Fibroblast of lung (primary cell): Measurements from ENCODE around the gene PLEKHA1. TPM values are rescaled to one million over a fixed set of nuclear protein-coding genes. Genes with fewer than 3 reads are reported as not detected.

ENCODE experiments used
- DNase-seq, 2 donors: peaks; one replicate each; pipeline versions ENCODE4 v3.0.0 to v3.0.0-alpha.2; 2010; ENCODE audit warnings: low read depth in 2 of 2
- H2AFZ ChIP-seq: 2 replicates; pipeline ENCODE4 v1.5.1; 2012; ENCODE audit warnings: low read length, control low read depth, inconsistent platforms
- H3K27ac ChIP-seq: 2 replicates; pipeline ENCODE4 v1.5.1; 2011; ENCODE audit warnings: low read length, control low read depth; ENCODE audit not compliant: insufficient read depth
- H3K27me3 ChIP-seq: 2 replicates; pipeline ENCODE4 v1.5.1; 2011; ENCODE audit warnings: mild to moderate bottlenecking, low read length; ENCODE audit not compliant: control insufficient read depth, insufficient read depth
- H3K36me3 ChIP-seq: 2 replicates; pipeline ENCODE4 v1.5.1; 2011; ENCODE audit warnings: low read length; ENCODE audit not compliant: control insufficient read depth, insufficient read depth
- H3K4me1 ChIP-seq: 2 replicates; pipeline ENCODE4 v1.5.1; 2011; ENCODE audit warnings: low read length; ENCODE audit not compliant: control insufficient read depth, insufficient read depth; ENCODE audit errors: extremely low read depth
- H3K4me2 ChIP-seq: 2 replicates; pipeline ENCODE4 v1.5.1; 2011; ENCODE audit warnings: low read length, control low read depth; ENCODE audit not compliant: insufficient read depth; ENCODE audit errors: extremely low read depth
- H3K4me3 ChIP-seq, 4 experiments: fragments of 200-600 bp in 1 of 4; sonication (generic) in 1 of 4; replicated peaks in 1 of 4; 2 replicates each; pipeline ENCODE4 v1.5.1; 2011 to 2016; ENCODE audit warnings: low read length in 4 of 4, low read depth in 3 of 4, mild to moderate bottlenecking in 3 of 4, control low read depth in 2 of 4, inconsistent platforms in 1 of 4, mixed read lengths in 1 of 4; ENCODE audit not compliant: insufficient read depth in 1 of 4; ENCODE audit errors: control extremely low read depth in 1 of 4
- H3K79me2 ChIP-seq: 2 replicates; pipeline ENCODE4 v1.5.1; 2012; ENCODE audit warnings: mild to moderate bottlenecking, low read length, inconsistent platforms; ENCODE audit not compliant: control insufficient read depth, insufficient read depth
- H3K9ac ChIP-seq: 2 replicates; pipeline ENCODE4 v1.5.1; 2011; ENCODE audit warnings: mild to moderate bottlenecking, low read length, control low read depth; ENCODE audit not compliant: insufficient read depth
- H3K9me3 ChIP-seq: 2 replicates; pipeline ENCODE4 v1.5.1; 2012; ENCODE audit warnings: low read depth, low read length; ENCODE audit not compliant: control insufficient read depth, insufficient read depth
- H4K20me1 ChIP-seq: 2 replicates; pipeline ENCODE4 v1.5.1; 2011; ENCODE audit warnings: low read length; ENCODE audit not compliant: control insufficient read depth, insufficient read depth; ENCODE audit errors: extremely low read depth
- EZH2 ChIP-seq: IDR thresholded peaks from 2 replicates; pipeline ENCODE4 v1.5.1; 2012; ENCODE audit warnings: low read length, control low read depth, mild to moderate bottlenecking; ENCODE audit errors: missing control alignments
- polyA plus RNA-seq, 2 donors: library from polyadenylated mRNA; depleted of rRNA in 1 of 2; stranded (reverse) in 1 of 2; unstranded in 1 of 2; fragments of >200 nt; gene quantifications; 2 replicates each; pipeline ENCODE4 v1.2.1, GENCODE V29; 2011 to 2012; ENCODE audit warnings: missing spikeins in 1 of 2
- total RNA-seq: library from RNA; depleted of rRNA; stranded (reverse); fragments of >200 nt; gene quantifications from 2 replicates; pipeline ENCODE4 v1.2.1, GENCODE V29; 2014
- TF ChIP-seq, protein P1 (sequence below), 2 donors: IDR thresholded peaks in 1 of 2; conservative IDR thresholded peaks in 1 of 2; 1 replicate in 1 of 2; 2 replicates in 1 of 2; pipeline ENCODE4 v1.5.1; 2011 to 2012; ENCODE audit warnings: low read length in 2 of 2, control low read depth in 1 of 2, inconsistent platforms in 1 of 2, low read depth in 1 of 2, mild to moderate bottlenecking in 1 of 2

The PLEKHA1 gene
- total and polyA plus RNA-seq, 2 donors (not counting 1 experiment from before 2014, with no cell fraction given), result 14.4 to 37.9 TPM

GRCh38 chr10:122381680-122382079 lies 7.2 kb downstream of the PLEKHA1 start:
- Histone ChIP-seq H3K27me3 (no peaks in the 10 kb centered on the region), H4K20me1 (no peaks in the 10 kb centered on the region), H3K4me3 (no peak overlapping the region), H3K4me1 (peaks cover under 1% of the 10 kb centered on the region), H3K27ac (no peak overlapping the region), H3K9me3 (no peaks in the 10 kb centered on the region), H3K79me2 (no peaks in the 10 kb centered on the region), H3K9ac (no peak overlapping the region), H2AFZ (no peak overlapping the region), H3K36me3 (no peaks in the 10 kb centered on the region), H3K4me2 (no peak overlapping the region)
- no peak for DNase-seq
- TF ChIP-seq EZH2, result no peak
- TF ChIP-seq, protein P1, sequence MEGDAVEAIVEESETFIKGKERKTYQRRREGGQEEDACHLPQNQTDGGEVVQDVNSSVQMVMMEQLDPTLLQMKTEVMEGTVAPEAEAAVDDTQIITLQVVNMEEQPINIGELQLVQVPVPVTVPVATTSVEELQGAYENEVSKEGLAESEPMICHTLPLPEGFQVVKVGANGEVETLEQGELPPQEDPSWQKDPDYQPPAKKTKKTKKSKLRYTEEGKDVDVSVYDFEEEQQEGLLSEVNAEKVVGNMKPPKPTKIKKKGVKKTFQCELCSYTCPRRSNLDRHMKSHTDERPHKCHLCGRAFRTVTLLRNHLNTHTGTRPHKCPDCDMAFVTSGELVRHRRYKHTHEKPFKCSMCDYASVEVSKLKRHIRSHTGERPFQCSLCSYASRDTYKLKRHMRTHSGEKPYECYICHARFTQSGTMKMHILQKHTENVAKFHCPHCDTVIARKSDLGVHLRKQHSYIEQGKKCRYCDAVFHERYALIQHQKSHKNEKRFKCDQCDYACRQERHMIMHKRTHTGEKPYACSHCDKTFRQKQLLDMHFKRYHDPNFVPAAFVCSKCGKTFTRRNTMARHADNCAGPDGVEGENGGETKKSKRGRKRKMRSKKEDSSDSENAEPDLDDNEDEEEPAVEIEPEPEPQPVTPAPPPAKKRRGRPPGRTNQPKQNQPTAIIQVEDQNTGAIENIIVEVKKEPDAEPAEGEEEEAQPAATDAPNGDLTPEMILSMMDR (conservative IDR thresholded peaks at IDR 0.05 in 1 of 2, IDR thresholded peaks at IDR 0.05 in 1 of 2; ENCODE audit: low read depth in 1 of 2, low read length in 2 of 2), result no peak

DNA sequence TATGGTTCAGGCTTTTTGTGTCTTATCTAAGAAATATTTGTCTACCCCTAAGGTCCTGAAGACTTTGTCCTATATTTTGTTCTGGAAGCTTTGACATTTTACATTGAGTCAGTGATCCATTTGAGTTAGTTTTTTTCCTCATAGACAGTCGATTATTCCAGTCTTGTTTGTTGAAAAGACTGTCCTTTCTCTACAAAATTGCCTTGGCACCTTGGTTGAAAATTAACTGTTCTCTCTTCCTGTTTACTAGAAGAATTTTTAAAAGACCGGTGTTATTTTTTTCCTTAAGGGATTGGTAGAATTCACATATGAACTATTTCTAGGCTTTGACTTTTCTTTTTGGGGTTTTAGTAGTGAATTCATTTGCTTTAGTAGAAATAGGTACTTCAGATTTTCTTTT lies 12.0 kb downstream of the PLEKHA1 start:
- no peak for TF ChIP-seq EZH2
- TF ChIP-seq, protein P1 (conservative IDR thresholded peaks at IDR 0.05 in 1 of 2, IDR thresholded peaks at IDR 0.05 in 1 of 2; ENCODE audit: low read depth in 1 of 2, low read length in 2 of 2), result no peak
- H3K36me3 ChIP-seq, result no peaks in the 10 kb centered on the region
- no peaks in the 10 kb centered on the region for H3K27me3 ChIP-seq
- H2AFZ ChIP-seq, result no peak overlapping the region
- H3K9me3 ChIP-seq, result no peaks in the 10 kb centered on the region
- no peaks in the 10 kb centered on the region for H4K20me1 ChIP-seq
- no peak overlapping the region for H3K9ac ChIP-seq
- H3K79me2 ChIP-seq, result no peaks in the 10 kb centered on the region
- no peak overlapping the region for H3K27ac ChIP-seq
- no peak for DNase-seq
- H3K4me3 ChIP-seq, result no peak overlapping the region
- H3K4me2 ChIP-seq, result no peak overlapping the region
- no peaks in the 10 kb centered on the region for H3K4me1 ChIP-seq

DNA sequence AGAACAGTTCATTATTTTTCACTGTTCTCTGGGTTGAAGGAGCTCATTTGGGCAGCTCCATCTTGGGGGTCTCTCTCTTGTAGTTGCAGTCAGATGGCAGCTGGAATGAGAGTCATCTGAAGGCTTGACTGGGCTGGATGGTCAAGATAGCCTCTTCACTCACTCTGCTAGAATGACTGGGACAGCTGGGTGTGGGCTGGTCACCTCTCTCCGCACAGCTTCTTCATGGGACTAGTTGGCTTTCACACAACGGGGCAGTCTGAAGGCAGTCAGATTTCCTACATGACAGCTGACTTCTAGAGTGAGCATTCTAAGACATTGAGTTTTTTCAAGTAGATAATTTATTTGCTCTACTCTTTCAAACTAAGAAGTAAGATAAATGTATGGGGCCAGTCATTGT lies 13.1 kb downstream of the PLEKHA1 start:
- H2AFZ ChIP-seq, result no peak overlapping the region
- no peaks in the 10 kb centered on the region for H4K20me1 ChIP-seq
- H3K27ac ChIP-seq, result no peak overlapping the region
- no peaks in the 10 kb centered on the region for H3K27me3 ChIP-seq
- H3K79me2 ChIP-seq, result no peaks in the 10 kb centered on the region
- H3K9me3 ChIP-seq, result no peaks in the 10 kb centered on the region
- no peak for TF ChIP-seq EZH2
- TF ChIP-seq, protein P1 (conservative IDR thresholded peaks at IDR 0.05 in 1 of 2, IDR thresholded peaks at IDR 0.05 in 1 of 2; ENCODE audit: low read depth in 1 of 2, low read length in 2 of 2), result no peak
- no peaks in the 10 kb centered on the region for H3K36me3 ChIP-seq
- no peak overlapping the region for H3K9ac ChIP-seq
- H3K4me2 ChIP-seq, result no peak overlapping the region
- DNase-seq, result no peak
- no peaks in the 10 kb centered on the region for H3K4me1 ChIP-seq
- H3K4me3 ChIP-seq, result no peak overlapping the region
